Measurements from ENCODE around the gene DUSP22.

- TF ChIP-seq CTCF (conservative IDR thresholded peaks at IDR 0.05 in 1 of 2, IDR thresholded peaks at IDR 0.05 in 1 of 2; ENCODE audit: low read depth in 1 of 2, low read length in 2 of 2) (no peak), EZH2 (IDR thresholded peaks at IDR 0.05; ENCODE audit: low read length, missing control alignments) (no peak)
These were observed 80.7 kb downstream of the DUSP22 start for GRCh38 chr6:373031-373430.
